H9 (cell line): Measurements from ENCODE around the gene MSI2. TPM values are rescaled to one million over a fixed set of nuclear protein-coding genes. Genes with fewer than 3 reads are reported as not detected.

Experiments
- DNase-seq: peaks from one replicate; pipeline ENCODE4 v3.0.0-alpha.2; 2017
- H2AFZ ChIP-seq: one replicate; pipeline ENCODE4 v1.6.1; 2013; ENCODE audit warnings: mild to moderate bottlenecking, low read length, control low read depth, moderate library complexity
- H2AK5ac ChIP-seq: 2 replicates; pipeline ENCODE4 v1.6.1; 2013; ENCODE audit warnings: low read length, control low read depth, mixed read lengths; ENCODE audit not compliant: insufficient read length
- H2BK120ac ChIP-seq: one replicate; pipeline ENCODE4 v1.6.1; 2013; ENCODE audit warnings: low read depth, mild to moderate bottlenecking, low read length, control low read depth, inconsistent platforms; ENCODE audit not compliant: poor library complexity, severe bottlenecking
- H2BK12ac ChIP-seq: 2 replicates; pipeline ENCODE4 v1.6.1; 2013; ENCODE audit warnings: low read length, control low read depth, mixed read lengths, low read depth; ENCODE audit not compliant: insufficient read length
- H2BK15ac ChIP-seq: 2 replicates; pipeline ENCODE4 v1.6.1; 2013; ENCODE audit warnings: low read depth, low read length, control low read depth
- H2BK20ac ChIP-seq: one replicate; pipeline ENCODE4 v1.6.1; 2013; ENCODE audit warnings: low read depth, mild to moderate bottlenecking, low read length, control low read depth, inconsistent platforms; ENCODE audit not compliant: poor library complexity, severe bottlenecking
- H2BK5ac ChIP-seq: 2 replicates; pipeline ENCODE4 v1.6.1; 2013; ENCODE audit warnings: low read length, control low read depth, mixed read lengths; ENCODE audit not compliant: insufficient read length
- H3K14ac ChIP-seq: 2 replicates; pipeline ENCODE4 v1.6.1; 2013; ENCODE audit warnings: low read length, control low read depth; ENCODE audit not compliant: insufficient read depth
- H3K18ac ChIP-seq: 2 replicates; pipeline ENCODE4 v1.6.1; 2013; ENCODE audit warnings: low read depth, mild to moderate bottlenecking, mixed read lengths, low read length, control low read depth; ENCODE audit not compliant: insufficient read length
- H3K23ac ChIP-seq: 2 replicates; pipeline ENCODE4 v1.6.1; 2013; ENCODE audit warnings: low read length, control low read depth, mixed read lengths, low read depth; ENCODE audit not compliant: insufficient read length
- H3K23me2 ChIP-seq: 2 replicates; pipeline ENCODE4 v1.6.1; 2013; ENCODE audit warnings: low read depth, mild to moderate bottlenecking, mixed read lengths, low read length, control low read depth; ENCODE audit not compliant: insufficient read length, poor library complexity, severe bottlenecking
- H3K27ac ChIP-seq: 2 replicates; pipeline ENCODE4 v1.5.1; 2013; ENCODE audit warnings: low read length, control low read depth, mixed read lengths, low read depth; ENCODE audit not compliant: insufficient read length
- H3K27me3 ChIP-seq: 2 replicates; pipeline ENCODE4 v1.6.1; 2013; ENCODE audit warnings: low read length, control low read depth, inconsistent platforms; ENCODE audit not compliant: insufficient read depth
- H3K4ac ChIP-seq: 2 replicates; pipeline ENCODE4 v1.6.1; 2013; ENCODE audit warnings: low read depth, mild to moderate bottlenecking, control low read depth, inconsistent platforms, low read length, moderate library complexity
- H3K4me1 ChIP-seq: 2 replicates; pipeline ENCODE4 v1.6.1; 2013; ENCODE audit warnings: low read length, control low read depth, inconsistent platforms; ENCODE audit not compliant: insufficient read depth
- H3K4me2 ChIP-seq: 2 replicates; pipeline ENCODE4 v1.6.1; 2013; ENCODE audit warnings: low read length, control low read depth, mixed read lengths; ENCODE audit not compliant: insufficient read length, insufficient read depth
- H3K56ac ChIP-seq: 2 replicates; pipeline ENCODE4 v1.6.1; 2013; ENCODE audit warnings: low read depth, mild to moderate bottlenecking, mixed read lengths, low read length, control low read depth; ENCODE audit not compliant: insufficient read length
- H3K79me1 ChIP-seq: 2 replicates; pipeline ENCODE4 v1.6.1; 2013; ENCODE audit warnings: low read depth, mild to moderate bottlenecking, moderate library complexity, low read length, control low read depth, inconsistent platforms; ENCODE audit not compliant: insufficient read depth, poor library complexity, severe bottlenecking
- H3K79me2 ChIP-seq: 2 replicates; pipeline ENCODE4 v1.6.1; 2013; ENCODE audit warnings: low read length, control low read depth, inconsistent platforms; ENCODE audit not compliant: insufficient read depth
- H3K9ac ChIP-seq: 2 replicates; pipeline ENCODE4 v1.6.1; 2013; ENCODE audit warnings: low read length, control low read depth, mixed read lengths; ENCODE audit not compliant: insufficient read length; ENCODE audit errors: extremely low read depth
- H3K9me3 ChIP-seq: one replicate; pipeline ENCODE4 v1.6.1; 2013; ENCODE audit warnings: low read depth, low read length, inconsistent platforms; ENCODE audit not compliant: control insufficient read depth
- H3T11ph ChIP-seq: one replicate; pipeline ENCODE4 v1.6.1; 2013; ENCODE audit warnings: mild to moderate bottlenecking, low read length, control low read depth, inconsistent platforms
- H4K20me1 ChIP-seq: one replicate; pipeline ENCODE4 v1.6.1; 2013; ENCODE audit not compliant: control insufficient read depth, insufficient read length, insufficient read depth
- H4K5ac ChIP-seq: 2 replicates; pipeline ENCODE4 v1.6.1; 2013; ENCODE audit warnings: low read depth, mild to moderate bottlenecking, mixed read lengths, low read length, control low read depth; ENCODE audit not compliant: insufficient read length
- H4K8ac ChIP-seq: replicated peaks from 2 replicates; pipeline ENCODE4 v1.6.1; 2013; ENCODE audit warnings: low read length, control low read depth, mixed read lengths, low read depth; ENCODE audit not compliant: insufficient read length
- H4K91ac ChIP-seq: 2 replicates; pipeline ENCODE4 v1.6.1; 2013; ENCODE audit warnings: low read depth, mild to moderate bottlenecking, moderate library complexity, mixed read lengths, low read length, control low read depth; ENCODE audit not compliant: insufficient read length
- H3K27ac Mint-ChIP-seq, 3 experiments: 2 replicates in 2 of 3; 3 replicates in 1 of 3; pipeline ENCODE4 v1.8.0; 2020 to 2021; ENCODE audit warnings: mixed read lengths in 3 of 3, mild to moderate bottlenecking in 1 of 3, moderate library complexity in 1 of 3
- H3K27me3 Mint-ChIP-seq: 2 replicates; pipeline ENCODE4 v1.8.0; 2021; ENCODE audit warnings: low read depth, mild to moderate bottlenecking, moderate library complexity, mixed read lengths
- H3K36me3 Mint-ChIP-seq, 3 experiments: 2 replicates in 2 of 3; 3 replicates in 1 of 3; pipeline ENCODE4 v1.8.0; 2020 to 2021; ENCODE audit warnings: low read depth in 3 of 3, mixed read lengths in 3 of 3; ENCODE audit not compliant: insufficient read depth in 1 of 3
- H3K4me1 Mint-ChIP-seq, 2 experiments: 2 replicates each; pipeline ENCODE4 v1.8.0; 2020; ENCODE audit warnings: mixed read lengths in 2 of 2
- H3K4me3 Mint-ChIP-seq, 2 experiments: 2 replicates in 1 of 2; 3 replicates in 1 of 2; pipeline ENCODE4 v1.8.0; 2020 to 2021; ENCODE audit warnings: mild to moderate bottlenecking in 2 of 2, mixed read lengths in 2 of 2, moderate library complexity in 1 of 2
- H3K9me3 Mint-ChIP-seq, 2 experiments: 2 replicates in 1 of 2; 3 replicates in 1 of 2; pipeline ENCODE4 v1.8.0; 2020; ENCODE audit warnings: mild to moderate bottlenecking in 2 of 2, mixed read lengths in 2 of 2, moderate library complexity in 1 of 2
- WGBS: extraction: QIAGEN DNeasy Blood & Tissue Kit; methylation state at CpG from one replicate; pipeline ENCODE4 v1.1.7; 2013; ENCODE audit warnings: missing lambda C conversion rate, low lambda C conversion rate, mixed read lengths; ENCODE audit not compliant: insufficient read length; ENCODE audit errors: extremely low coverage; 5-methylcytosine and 5-hydroxymethylcytosine counted together
- total RNA-seq: library from RNA; stranded (reverse); gene quantifications from 2 replicates; pipeline ENCODE4 v1.2.1, GENCODE V29; 2021
- TF ChIP-seq, protein P1 (sequence below): fragments of 200-600 bp; sonication (generic); conservative IDR thresholded peaks from 3 replicates; pipeline ENCODE4 v1.8.0; 2021; ENCODE audit warnings: antibody characterized with exemption, mild to moderate bottlenecking

Gene MSI2
- total RNA-seq, 1 experiment from 2014 or later: 98.5 TPM

DNA sequence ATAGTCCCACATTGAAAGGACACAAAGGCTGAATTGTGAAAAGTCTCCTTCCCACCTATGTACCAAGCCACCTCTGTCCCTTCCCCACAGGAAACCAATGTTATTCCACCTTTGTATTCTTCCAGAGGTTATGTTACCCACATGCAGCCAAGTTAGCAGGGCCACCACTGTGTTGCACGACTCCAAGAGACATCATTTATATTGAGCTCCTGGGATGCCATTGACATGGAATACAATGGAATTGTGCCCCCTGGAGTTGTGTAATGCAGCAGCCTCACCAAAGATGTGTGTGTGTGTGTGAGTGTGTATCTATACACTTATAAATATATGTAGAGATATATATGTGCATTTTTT is 21.6 kb upstream of the MSI2 start:
- Mint-ChIP-seq H3K9me3 (no peaks in the 10 kb centered on the region; a peak in 2 of 5 replicates), H3K27ac (peak overlapping the region in 1 of 3 experiments; percentile 53; a peak in 1 of 7 replicates), H3K36me3 (no peaks in the 10 kb centered on the region), H3K27me3 (no peaks in the 10 kb centered on the region), H3K4me3 (no peak overlapping the region), H3K4me1 (peaks cover 26 to 27% of the 10 kb centered on the region in 2 experiments)
- Histone ChIP-seq H2BK5ac (no peak overlapping the region), H3K27ac (no peak overlapping the region), H3K4me2 (no peak overlapping the region), H2BK15ac (no peak overlapping the region), H2BK20ac (no peak overlapping the region), H3K56ac (no peak overlapping the region), H3K18ac (no peak overlapping the region), H4K8ac (no peak overlapping the region), H2AFZ (no peak overlapping the region), H3K79me1 (no peaks in the 10 kb centered on the region), H4K91ac (no peak overlapping the region), H3K9me3 (no peaks in the 10 kb centered on the region), H3K27me3 (no peaks in the 10 kb centered on the region), H2BK12ac (no peak overlapping the region), H3K23me2 (no peaks in the 10 kb centered on the region), H3T11ph (no peak overlapping the region), H3K4me1 (peaks cover 6% of the 10 kb centered on the region; the same call in 1 of the 2 replicates), H2BK120ac (no peak overlapping the region), H4K20me1 (no peaks in the 10 kb centered on the region), H3K9ac (no peak overlapping the region), H4K5ac (no peak overlapping the region), H3K4ac (no peak overlapping the region), H3K79me2 (no peaks in the 10 kb centered on the region), H3K23ac (no peak overlapping the region), H3K14ac (no peak overlapping the region), H2AK5ac (no peak overlapping the region)
- no peak for DNase-seq
- no CpG with 5 or more reads among the region's 1 CpG for WGBS
- TF ChIP-seq, protein P1, sequence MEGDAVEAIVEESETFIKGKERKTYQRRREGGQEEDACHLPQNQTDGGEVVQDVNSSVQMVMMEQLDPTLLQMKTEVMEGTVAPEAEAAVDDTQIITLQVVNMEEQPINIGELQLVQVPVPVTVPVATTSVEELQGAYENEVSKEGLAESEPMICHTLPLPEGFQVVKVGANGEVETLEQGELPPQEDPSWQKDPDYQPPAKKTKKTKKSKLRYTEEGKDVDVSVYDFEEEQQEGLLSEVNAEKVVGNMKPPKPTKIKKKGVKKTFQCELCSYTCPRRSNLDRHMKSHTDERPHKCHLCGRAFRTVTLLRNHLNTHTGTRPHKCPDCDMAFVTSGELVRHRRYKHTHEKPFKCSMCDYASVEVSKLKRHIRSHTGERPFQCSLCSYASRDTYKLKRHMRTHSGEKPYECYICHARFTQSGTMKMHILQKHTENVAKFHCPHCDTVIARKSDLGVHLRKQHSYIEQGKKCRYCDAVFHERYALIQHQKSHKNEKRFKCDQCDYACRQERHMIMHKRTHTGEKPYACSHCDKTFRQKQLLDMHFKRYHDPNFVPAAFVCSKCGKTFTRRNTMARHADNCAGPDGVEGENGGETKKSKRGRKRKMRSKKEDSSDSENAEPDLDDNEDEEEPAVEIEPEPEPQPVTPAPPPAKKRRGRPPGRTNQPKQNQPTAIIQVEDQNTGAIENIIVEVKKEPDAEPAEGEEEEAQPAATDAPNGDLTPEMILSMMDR: no peak
